ENCODE data around the gene PPAT. TPM values are rescaled to one million over a fixed set of nuclear protein-coding genes. Genes with fewer than 3 reads are reported as not detected.

Gene PPAT
- total RNA-seq, 4 donors from 2014 or later, result 4.5 to 11.4 (median 9.3) TPM

GRCh38 chr4:56387023-56388001 lies 48.1 kb downstream of the PPAT start, which contains the start of gene AASDH:
TSS of gene AASDH (minus strand) at chr4:56387491. CDS start at chr4:56384299, 3,192 bp downstream.
- Histone ChIP-seq H3K36me3 (peaks cover 0 to 6% (median 0%) of the 10 kb centered on the region in 3 donors), H3K4me3 (peak within 1 kb of the TSS; percentile 64 to 80 (median 69)), H3K9me3 (no peaks in the 10 kb centered on the region), H3K4me1 (peaks cover 4 to 40% (median 14%) of the 10 kb centered on the region in 3 donors), H3K27me3 (no peaks in the 10 kb centered on the region), H3K27ac (peak within 1 kb of the TSS; percentile 95 to 98 (median 98))
- peak; percentile 83 for DNase-seq
- 0% methylated on average over 33 to 35 of the region's 57 CpGs for WGBS, 2 donors
- TF ChIP-seq CTCF (IDR thresholded peaks at IDR 0.05) (peak in 2 of 6 experiments; percentile 2 to 26), POLR2A (IDR thresholded peaks at IDR 0.05) (peak in 3 of 4 donors; percentile 63 to 76 (median 75))
- intact Hi-C loops (cut with DNase I), result no loop called here

- DNase-seq, result no peak
- Histone ChIP-seq H3K9me3 (no peaks in the 10 kb centered on the region), H3K4me3 (peak overlapping the region in 3 of 4 donors; percentile 50 to 65 (median 64)), H3K27ac (peak overlapping the region in 2 of 4 donors; percentile 38 to 98), H3K27me3 (no peaks in the 10 kb centered on the region), H3K4me1 (peaks cover 4 to 40% (median 14%) of the 10 kb centered on the region in 3 donors), H3K36me3 (peaks cover 0 to 13% (median 0%) of the 10 kb centered on the region in 3 donors)
- 90% methylated on average over 4 of the region's 4 CpGs for WGBS, 2 donors
- TF ChIP-seq CTCF (IDR thresholded peaks at IDR 0.05), result no peak
- intact Hi-C loops (cut with DNase I), result no loop called here
Measured at GRCh38 chr4:56386091-56386490, 49.3 kb downstream of the PPAT start.

- Histone ChIP-seq H3K4me1 (no peaks in the 10 kb centered on the region), H3K4me3 (no peak overlapping the region), H3K27ac (no peak overlapping the region), H3K9me3 (no peaks in the 10 kb centered on the region), H3K36me3 (peaks cover 0 to 37% (median 0%) of the 10 kb centered on the region in 3 donors), H3K27me3 (no peaks in the 10 kb centered on the region)
- intact Hi-C loops (cut with DNase I), result no loop called here
- TF ChIP-seq CTCF (IDR thresholded peaks at IDR 0.05), result no peak
- TF ChIP-seq POLR2A (IDR thresholded peaks at IDR 0.05), result no peak
- DNase-seq, result no peak
- WGBS, 2 donors, result 92 to 96% methylated on average over 2 of the region's 2 CpGs
Measured at GRCh38 chr4:56375458-56375857, 60.0 kb downstream of the PPAT start.

- H3K4me1 ChIP-seq, result no peaks in the 10 kb centered on the region
- no peak overlapping the region for H3K27ac ChIP-seq
- TF ChIP-seq CTCF (IDR thresholded peaks at IDR 0.05) (no peak), POLR2A (IDR thresholded peaks at IDR 0.05) (no peak)
- intact Hi-C loops (cut with DNase I), result no loop called here
- no peak overlapping the region for H3K4me3 ChIP-seq
- no peak for DNase-seq
- peaks cover 0 to 37% (median 0%) of the 10 kb centered on the region in 3 donors for H3K36me3 ChIP-seq
- H3K27me3 ChIP-seq, result no peaks in the 10 kb centered on the region
- WGBS, 2 donors, result 75 to 90% methylated on average over 1 of the region's 1 CpG
- H3K9me3 ChIP-seq, result no peaks in the 10 kb centered on the region
Measured at GRCh38 chr4:56374956-56375355, 60.5 kb downstream of the PPAT start.

GRCh38 chr4:56372774-56373173 lies 62.6 kb downstream of the PPAT start:
- intact Hi-C loops (cut with DNase I), result no loop called here
- 0 to 20% methylated on average over 1 of the region's 1 CpG for WGBS, 2 donors
- Histone ChIP-seq H3K27me3 (no peaks in the 10 kb centered on the region), H3K9me3 (no peaks in the 10 kb centered on the region), H3K27ac (no peak overlapping the region), H3K4me1 (no peaks in the 10 kb centered on the region), H3K4me3 (no peak overlapping the region), H3K36me3 (peaks cover 0 to 44% (median 0%) of the 10 kb centered on the region in 3 donors)
- DNase-seq, result no peak
- TF ChIP-seq CTCF (IDR thresholded peaks at IDR 0.05), result no peak
- TF ChIP-seq POLR2A (IDR thresholded peaks at IDR 0.05), result no peak

Measured in esophagus squamous epithelium (tissue), 5 donors.